GM18526 (cell line): ENCODE measurements around the gene AR.

Source experiments
- POLR2A ChIP-seq: IDR thresholded peaks from 3 replicates; pipeline ENCODE4 v1.6.1; 2011; ENCODE audit not compliant: insufficient read length; ENCODE audit errors: extremely low read depth

AR gene

GRCh38 chrX:67726018-67726417, 182.2 kb downstream of the AR start:
- no peak for TF ChIP-seq POLR2A

- no peak for TF ChIP-seq POLR2A
Measured at GRCh38 chrX:67727576-67727975, 183.8 kb downstream of the AR start.

DNA sequence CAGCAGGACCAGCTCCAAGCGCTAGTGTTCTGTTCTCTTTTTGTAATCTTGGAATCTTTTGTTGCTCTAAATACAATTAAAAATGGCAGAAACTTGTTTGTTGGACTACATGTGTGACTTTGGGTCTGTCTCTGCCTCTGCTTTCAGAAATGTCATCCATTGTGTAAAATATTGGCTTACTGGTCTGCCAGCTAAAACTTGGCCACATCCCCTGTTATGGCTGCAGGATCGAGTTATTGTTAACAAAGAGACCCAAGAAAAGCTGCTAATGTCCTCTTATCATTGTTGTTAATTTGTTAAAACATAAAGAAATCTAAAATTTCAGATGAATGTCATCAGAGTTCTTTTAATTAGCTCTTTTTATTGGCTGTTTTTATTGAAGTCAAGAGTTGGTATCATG, 186.5 kb downstream of the AR start:
- no peak for TF ChIP-seq POLR2A

GRCh38 chrX:67731061-67731460, 187.2 kb downstream of the AR start:
- TF ChIP-seq POLR2A = no peak

DNA sequence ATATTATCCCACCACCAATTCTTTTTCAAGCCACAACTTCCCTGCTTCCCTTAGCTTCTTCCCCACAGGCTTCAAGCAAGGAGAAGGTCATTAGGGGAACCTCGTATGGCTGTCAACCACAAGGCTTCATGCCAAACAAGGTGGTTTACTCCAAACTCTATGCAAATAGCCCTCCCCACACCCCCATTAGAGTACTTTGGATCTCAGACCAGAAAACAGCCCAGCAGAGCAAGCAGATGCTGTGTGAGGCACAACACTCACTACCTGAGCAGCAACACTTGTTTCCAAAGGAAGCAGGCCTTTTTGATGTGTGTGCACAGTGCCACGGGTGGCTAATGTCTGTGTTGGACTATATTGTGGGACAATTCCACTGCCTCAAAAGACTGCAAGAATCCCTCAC, 189.0 kb downstream of the AR start:
- TF ChIP-seq POLR2A = no peak

DNA sequence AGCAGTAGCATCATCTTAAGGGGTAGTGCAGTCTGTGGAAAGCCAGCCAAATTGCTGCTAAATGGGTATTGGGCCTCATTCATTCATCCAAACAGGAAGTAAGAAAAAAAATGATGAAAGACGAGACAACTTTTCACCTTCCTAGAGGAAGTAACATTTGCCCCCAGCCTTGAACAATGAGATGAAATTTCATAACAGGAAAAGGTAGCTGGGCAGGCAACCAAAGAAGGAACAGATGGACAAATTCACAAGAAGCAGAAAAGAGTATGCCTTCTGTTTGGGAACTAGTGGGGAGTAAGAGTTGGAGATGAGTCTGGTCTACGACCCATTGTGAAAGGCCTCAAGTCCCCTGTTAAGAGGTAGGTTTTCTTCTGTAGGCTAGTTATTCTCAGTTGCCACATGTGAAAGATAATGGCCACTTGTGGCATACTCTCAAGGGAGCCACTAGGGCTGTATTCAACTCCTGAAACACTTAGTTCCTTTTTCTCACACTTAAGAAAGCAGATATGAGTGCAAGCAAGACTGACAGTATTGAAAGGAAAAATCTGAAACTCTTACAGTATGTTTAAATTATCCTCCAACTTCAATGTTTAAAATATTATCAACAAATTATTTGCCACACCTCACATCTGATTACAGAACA, 190.4 kb downstream of the AR start:
- TF ChIP-seq POLR2A = no peak

GRCh38 chrX:67749536-67749935, 205.7 kb downstream of the AR start:
- no peak for TF ChIP-seq POLR2A

- no peak for TF ChIP-seq POLR2A
Measured at GRCh38 chrX:67750694-67751093, 206.9 kb downstream of the AR start.

DNA sequence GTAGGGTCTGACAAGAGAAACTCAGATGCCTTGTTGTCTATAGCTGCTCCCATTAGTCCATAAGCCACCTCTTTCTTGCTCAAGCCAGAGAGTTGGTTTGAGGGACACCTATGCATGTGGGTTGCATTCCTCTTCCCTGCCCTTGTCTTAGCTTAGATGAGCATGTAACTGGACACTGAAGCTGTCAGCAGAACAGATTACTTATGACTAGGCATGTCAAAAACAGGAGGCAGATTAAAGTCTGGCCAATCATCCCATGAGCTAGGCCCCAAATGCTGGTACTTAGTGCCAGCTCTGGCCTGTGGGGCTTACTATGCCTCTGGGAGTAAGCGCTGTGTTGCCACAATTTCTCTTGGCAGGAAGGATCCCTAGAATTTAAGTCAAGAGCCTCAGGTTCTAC, 215.2 kb downstream of the AR start:
- no peak for TF ChIP-seq POLR2A

DNA sequence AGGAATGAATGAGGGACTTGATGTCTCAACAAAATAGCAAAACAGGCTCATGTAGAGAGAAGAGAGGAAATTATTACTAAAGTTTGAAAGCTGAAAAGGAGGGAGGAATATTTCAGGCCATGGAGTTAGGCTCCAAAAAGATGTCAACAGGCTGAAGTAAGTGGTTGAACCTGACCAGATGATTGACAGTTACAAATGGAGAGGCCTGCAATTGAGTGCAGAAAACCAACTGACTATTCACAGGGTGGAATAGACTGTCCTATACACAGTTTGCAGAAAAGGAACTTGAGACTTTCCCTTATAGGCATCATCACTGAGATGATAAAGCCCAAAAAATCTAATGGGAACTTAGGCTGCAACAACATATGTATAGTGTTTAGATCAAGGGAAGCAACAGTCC, 233.3 kb downstream of the AR start:
- no peak for TF ChIP-seq POLR2A

GRCh38 chrX:67779099-67779498, 235.3 kb downstream of the AR start:
- no peak for TF ChIP-seq POLR2A
